Measurements from ENCODE around the gene SCAF4. TPM values are rescaled to one million over a fixed set of nuclear protein-coding genes. Genes with fewer than 3 reads are reported as not detected.

The SCAF4 gene
- total RNA-seq, 6 experiments from 2014 or later: 10.1 to 18.5 (median 13.7) TPM

DNA sequence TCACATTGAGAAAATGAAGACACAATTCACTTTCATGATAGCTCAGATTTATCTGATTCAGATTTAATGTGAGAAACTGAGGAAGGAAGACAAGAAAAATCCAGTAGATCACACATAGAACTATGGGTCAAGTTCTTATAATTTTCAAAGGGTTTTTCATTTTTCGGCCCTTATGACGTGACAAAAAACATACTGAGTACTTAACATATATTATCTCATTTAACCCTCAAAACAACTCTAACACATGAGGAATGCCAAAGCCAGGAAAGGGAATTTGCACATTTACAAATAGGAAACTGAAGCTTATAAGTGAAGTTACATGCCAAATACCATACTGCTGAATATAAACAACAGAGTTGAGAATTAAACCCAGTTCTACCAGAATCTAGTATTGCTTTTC lies 44.8 kb downstream of the SCAF4 start:
- H3K27me3 ChIP-seq: no peaks in the 10 kb centered on the region
- ATAC-seq: no peak
- intact Hi-C loops (cut with DNase I): no loop called here
- H3K9me3 ChIP-seq: no peaks in the 10 kb centered on the region
- H3K36me3 ChIP-seq: peaks cover 0 to 93% (median 35%) of the 10 kb centered on the region in 4 donors
- 89% methylated on average over 2 of the region's 2 CpGs for WGBS (ENCODE audit: insufficient coverage, low coverage, low lambda C conversion rate, missing lambda C conversion rate)
- no peak for TF ChIP-seq POLR2A (IDR thresholded peaks at IDR 0.05)
- TF ChIP-seq, protein P1, sequence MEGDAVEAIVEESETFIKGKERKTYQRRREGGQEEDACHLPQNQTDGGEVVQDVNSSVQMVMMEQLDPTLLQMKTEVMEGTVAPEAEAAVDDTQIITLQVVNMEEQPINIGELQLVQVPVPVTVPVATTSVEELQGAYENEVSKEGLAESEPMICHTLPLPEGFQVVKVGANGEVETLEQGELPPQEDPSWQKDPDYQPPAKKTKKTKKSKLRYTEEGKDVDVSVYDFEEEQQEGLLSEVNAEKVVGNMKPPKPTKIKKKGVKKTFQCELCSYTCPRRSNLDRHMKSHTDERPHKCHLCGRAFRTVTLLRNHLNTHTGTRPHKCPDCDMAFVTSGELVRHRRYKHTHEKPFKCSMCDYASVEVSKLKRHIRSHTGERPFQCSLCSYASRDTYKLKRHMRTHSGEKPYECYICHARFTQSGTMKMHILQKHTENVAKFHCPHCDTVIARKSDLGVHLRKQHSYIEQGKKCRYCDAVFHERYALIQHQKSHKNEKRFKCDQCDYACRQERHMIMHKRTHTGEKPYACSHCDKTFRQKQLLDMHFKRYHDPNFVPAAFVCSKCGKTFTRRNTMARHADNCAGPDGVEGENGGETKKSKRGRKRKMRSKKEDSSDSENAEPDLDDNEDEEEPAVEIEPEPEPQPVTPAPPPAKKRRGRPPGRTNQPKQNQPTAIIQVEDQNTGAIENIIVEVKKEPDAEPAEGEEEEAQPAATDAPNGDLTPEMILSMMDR (IDR thresholded peaks at IDR 0.05): no peak
- no peaks in the 10 kb centered on the region for H3K4me1 ChIP-seq
- DNase-seq: no peak
- no peak overlapping the region for H3K4me3 ChIP-seq
- no peak overlapping the region for H3K27ac ChIP-seq

DNA sequence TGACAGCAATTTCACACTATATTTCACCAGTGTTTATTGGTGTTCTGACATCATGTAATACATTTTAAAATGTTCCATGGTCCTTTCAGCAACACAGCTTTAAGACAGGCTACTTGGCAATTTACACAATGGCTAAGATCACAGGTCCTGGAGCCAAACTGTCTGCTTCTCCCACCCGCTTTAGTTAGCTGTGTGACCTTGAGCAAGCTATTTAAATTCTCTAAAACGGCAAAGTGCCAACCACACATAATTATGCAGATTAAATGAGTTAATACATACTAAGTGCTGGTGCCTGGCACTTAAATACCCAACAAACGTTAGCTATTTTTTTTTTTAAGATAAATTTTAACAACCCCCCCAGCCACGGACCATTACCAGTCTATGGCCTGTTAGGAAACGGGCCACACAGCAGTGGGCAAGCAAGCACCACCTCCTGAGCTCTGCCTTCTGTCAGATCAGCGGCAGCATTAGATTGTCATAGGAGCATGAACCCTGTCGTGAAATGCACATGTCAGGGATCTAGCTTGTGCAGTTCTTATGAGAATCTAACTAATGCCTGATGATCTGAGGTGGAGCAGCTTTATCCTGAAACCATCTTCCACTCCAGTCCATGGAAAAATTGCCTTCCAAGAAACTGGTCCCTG lies 45.5 kb downstream of the SCAF4 start:
- peaks cover 0 to 88% (median 29%) of the 10 kb centered on the region in 4 donors for H3K36me3 ChIP-seq

DNA sequence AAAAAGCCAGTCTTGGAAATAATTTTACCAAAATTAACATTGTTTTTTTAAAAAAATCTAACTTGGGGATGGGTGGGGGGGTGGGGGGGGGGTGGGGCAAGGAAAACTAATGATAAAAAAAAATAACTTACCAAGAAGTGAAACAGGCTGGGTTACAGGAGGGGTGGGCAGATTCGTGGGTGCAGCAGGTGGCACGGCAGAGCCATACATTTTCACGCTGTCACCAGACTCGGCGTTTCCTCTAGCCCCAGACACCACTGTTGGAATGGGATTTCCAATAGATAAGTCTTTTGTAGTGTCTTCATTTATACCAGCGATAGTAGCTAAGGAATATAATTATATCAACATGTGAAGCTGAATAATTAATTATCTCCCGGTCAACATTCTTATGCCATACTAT lies 47.0 kb downstream of the SCAF4 start:
- Histone ChIP-seq H3K27ac (no peak overlapping the region), H3K27me3 (no peaks in the 10 kb centered on the region), H3K9me3 (no peaks in the 10 kb centered on the region), H3K4me1 (no peaks in the 10 kb centered on the region), H3K4me3 (no peak overlapping the region), H3K36me3 (peaks cover 0 to 77% (median 24%) of the 10 kb centered on the region in 4 donors)
- DNase-seq (no peak), ATAC-seq (no peak)
- WGBS (ENCODE audit: insufficient coverage, low coverage, low lambda C conversion rate, missing lambda C conversion rate): 92% methylated on average over 7 of the region's 7 CpGs
- TF ChIP-seq, protein P1 (IDR thresholded peaks at IDR 0.05): no peak
- no peak for TF ChIP-seq POLR2A (IDR thresholded peaks at IDR 0.05)
- intact Hi-C loops (cut with DNase I): no loop called here

More for the DNA sequence above, 45.5 kb downstream of the SCAF4 start:
- Histone ChIP-seq H3K27ac (no peak overlapping the region), H3K9me3 (no peaks in the 10 kb centered on the region), H3K27me3 (no peaks in the 10 kb centered on the region), H3K4me3 (no peak overlapping the region), H3K4me1 (no peaks in the 10 kb centered on the region)
- ATAC-seq (no peak), DNase-seq (no peak)
- 86% methylated on average over 5 of the region's 7 CpGs for WGBS (ENCODE audit: insufficient coverage, low coverage, low lambda C conversion rate, missing lambda C conversion rate)
- no peak for TF ChIP-seq POLR2A (IDR thresholded peaks at IDR 0.05)
- TF ChIP-seq, protein P1 (IDR thresholded peaks at IDR 0.05): no peak
- intact Hi-C loops (cut with DNase I): no loop called here

DNA sequence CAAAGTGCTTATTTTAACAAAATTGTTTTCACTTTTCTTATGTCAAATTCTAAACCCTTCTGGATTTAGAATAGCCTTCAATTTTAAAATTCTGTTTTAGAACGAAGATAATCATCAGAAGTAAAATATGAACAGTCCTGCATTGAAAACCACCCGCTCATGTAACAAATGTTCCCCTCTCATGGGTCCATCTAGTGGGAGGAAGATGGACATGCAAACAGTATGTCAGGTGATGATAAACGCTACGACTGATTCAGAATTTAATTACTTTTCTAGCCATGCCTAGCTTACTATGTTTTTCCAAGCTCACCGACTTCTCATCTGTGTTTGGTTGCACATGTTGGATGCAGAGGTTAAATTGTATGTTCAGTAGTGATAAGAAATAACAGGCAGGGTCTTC lies 48.9 kb downstream of the SCAF4 start:
- H3K4me3 ChIP-seq: no peak overlapping the region
- H3K36me3 ChIP-seq: peaks cover 0 to 68% (median 21%) of the 10 kb centered on the region in 4 donors
- no peaks in the 10 kb centered on the region for H3K27me3 ChIP-seq
- H3K4me1 ChIP-seq: no peaks in the 10 kb centered on the region
- ATAC-seq: peak; percentile 33 to 48 (median 46)
- H3K9me3 ChIP-seq: no peaks in the 10 kb centered on the region
- intact Hi-C loops (cut with DNase I): no loop called here
- 81% methylated on average over 5 of the region's 5 CpGs for WGBS (ENCODE audit: insufficient coverage, low coverage, low lambda C conversion rate, missing lambda C conversion rate)
- TF ChIP-seq, protein P1 (IDR thresholded peaks at IDR 0.05): peak in 1 of 4 donors; percentile 18
- no peak for TF ChIP-seq POLR2A (IDR thresholded peaks at IDR 0.05)
- no peak for DNase-seq
- no peak overlapping the region for H3K27ac ChIP-seq

Measured in right lobe of liver (tissue), 6 donors.